HG03175 (cell line): ENCODE results near the gene RASA3.
"Not testable (repeated sequence)": the region's sequence is repeated elsewhere in the genome, so short reads cannot be mapped to it uniquely, and the experiment has no call there.

Experiments
- ATAC-seq: cut with Tn5 transposase; IDR thresholded peaks from one replicate; pipeline ENCODE4 v1.9.1; 2021; ENCODE audit warnings: mild to moderate bottlenecking, moderate library complexity; ENCODE audit not compliant: unreplicated experiment

RASA3 gene

DNA sequence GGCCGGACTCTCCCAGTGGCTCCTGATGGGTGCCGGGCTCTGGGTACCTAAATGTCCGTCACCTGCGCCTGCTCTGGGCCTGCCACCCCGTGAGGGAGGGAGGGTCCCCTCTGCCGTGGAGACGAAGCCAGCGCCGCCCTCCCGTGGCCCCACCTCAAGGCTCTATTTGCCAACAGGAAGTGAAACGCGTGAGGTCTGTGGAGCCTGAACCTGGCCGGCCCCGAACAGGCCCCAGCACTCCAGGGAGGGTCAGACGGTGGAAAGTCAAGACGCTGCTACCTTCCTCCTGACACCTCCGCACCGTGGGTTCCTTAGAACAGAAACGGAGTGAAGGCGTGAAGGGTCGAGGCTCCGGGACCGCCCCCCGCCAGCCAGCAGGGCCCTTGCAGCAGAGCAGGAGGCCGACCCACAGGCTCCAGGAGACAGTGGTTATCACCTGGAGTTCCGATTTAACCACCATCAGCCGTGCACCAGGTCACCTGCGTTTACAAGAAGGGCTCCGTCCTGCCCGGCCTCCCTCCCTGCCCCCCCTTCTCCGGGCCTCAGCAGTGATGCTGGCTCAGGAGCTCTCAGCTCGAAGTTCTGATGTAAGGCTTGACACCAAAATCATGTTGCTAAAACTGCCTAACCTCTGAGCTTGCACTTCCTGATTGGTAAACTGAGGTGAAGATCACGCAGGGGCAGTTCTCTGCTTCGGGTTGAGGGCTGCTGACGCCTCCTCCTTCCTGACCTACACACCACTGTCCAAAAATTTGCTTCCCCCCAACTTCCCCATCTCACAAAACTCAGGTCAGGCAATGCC lies 107.6 kb downstream of the RASA3 start:
- ATAC-seq = peak; percentile 77

- ATAC-seq = no peak
These were observed 108.5 kb downstream of the RASA3 start for GRCh38 chr13:114023716-114024602.

GRCh38 chr13:114022876-114023275 lies 109.5 kb downstream of the RASA3 start:
- ATAC-seq = no peak

DNA sequence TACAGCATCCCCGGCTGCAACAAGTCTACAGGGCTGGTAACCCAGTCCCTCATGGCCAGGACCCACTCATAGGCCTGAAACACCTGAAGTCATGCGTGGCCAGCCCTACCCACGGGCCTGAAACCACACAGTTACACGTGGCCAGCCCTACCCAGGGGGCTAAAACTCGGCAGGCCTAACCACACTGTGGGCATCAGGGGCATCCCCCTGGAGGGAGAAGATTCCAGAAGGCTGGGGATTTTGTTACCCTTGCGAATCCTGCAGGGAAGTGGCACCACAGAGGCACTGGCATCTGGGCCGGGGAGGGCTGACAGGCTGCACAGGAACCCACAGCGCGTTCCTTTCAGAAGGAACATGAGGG lies 110.1 kb downstream of the RASA3 start:
- no peak for ATAC-seq

- no peak for ATAC-seq
These were observed 110.7 kb downstream of the RASA3 start for GRCh38 chr13:114021464-114022308.

- no peak for ATAC-seq
These were observed 111.5 kb downstream of the RASA3 start for GRCh38 chr13:114020750-114021463.

- ATAC-seq = not testable (repeated sequence)
These were observed 112.3 kb downstream of the RASA3 start for GRCh38 chr13:114020134-114020533.

- ATAC-seq = no peak
These were observed 113.1 kb downstream of the RASA3 start for GRCh38 chr13:114019367-114019766.

- ATAC-seq = no peak
These were observed 113.9 kb downstream of the RASA3 start for GRCh38 chr13:114018461-114019055.

DNA sequence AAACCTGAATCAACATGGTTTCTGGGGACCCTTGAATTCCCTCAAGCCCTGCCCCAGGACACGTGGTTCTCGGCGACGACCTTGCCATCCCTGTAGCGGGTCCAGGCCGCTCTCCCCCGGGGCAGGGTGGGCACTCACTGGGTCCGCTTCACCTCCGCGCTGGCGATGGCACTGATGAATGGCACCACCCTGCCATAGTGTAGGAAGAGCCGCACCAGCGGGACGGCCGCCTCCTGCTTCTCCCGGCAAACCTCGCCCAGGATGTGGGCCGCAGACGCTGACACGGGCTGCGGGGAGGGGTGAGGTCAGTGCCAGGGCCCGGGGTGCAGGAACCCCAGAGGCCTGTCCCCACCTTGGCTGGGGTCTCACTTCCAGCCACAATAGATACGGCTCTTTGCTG lies 114.5 kb downstream of the RASA3 start:
- ATAC-seq = no peak

DNA sequence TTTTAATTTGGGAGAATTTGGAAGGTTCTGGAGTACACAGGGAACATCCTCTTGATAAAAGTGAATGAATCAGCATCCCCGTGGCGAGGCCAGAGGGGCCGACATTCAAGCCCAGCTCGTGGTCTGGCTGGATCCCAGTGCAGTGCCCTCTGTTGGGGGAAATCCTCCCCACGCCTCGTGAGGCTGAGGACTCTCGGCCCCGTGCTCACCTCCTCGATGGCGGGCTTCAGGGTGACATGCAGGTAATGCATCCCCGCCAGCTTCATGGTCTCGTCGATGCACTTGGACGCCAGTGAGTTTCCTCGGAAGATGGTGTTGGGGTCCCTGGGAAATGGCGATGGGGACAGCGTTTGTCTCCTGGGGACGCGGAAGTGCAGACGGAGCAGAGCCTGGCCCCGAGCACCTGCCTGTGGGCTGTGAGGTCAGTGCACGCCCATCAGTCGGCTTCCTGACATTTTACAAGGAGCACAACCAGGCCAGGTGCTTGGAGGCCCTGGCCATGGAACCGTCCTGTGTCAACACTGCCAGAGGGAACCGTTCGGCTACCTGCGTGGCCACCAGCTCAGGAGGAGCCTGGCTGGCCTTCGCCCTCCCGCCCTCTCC lies 115.3 kb downstream of the RASA3 start:
- ATAC-seq = no peak

- ATAC-seq = no peak
These were observed 115.9 kb downstream of the RASA3 start for GRCh38 chr13:114016321-114017027.

GRCh38 chr13:114015969-114016295 lies 116.5 kb downstream of the RASA3 start:
- ATAC-seq = no peak

DNA sequence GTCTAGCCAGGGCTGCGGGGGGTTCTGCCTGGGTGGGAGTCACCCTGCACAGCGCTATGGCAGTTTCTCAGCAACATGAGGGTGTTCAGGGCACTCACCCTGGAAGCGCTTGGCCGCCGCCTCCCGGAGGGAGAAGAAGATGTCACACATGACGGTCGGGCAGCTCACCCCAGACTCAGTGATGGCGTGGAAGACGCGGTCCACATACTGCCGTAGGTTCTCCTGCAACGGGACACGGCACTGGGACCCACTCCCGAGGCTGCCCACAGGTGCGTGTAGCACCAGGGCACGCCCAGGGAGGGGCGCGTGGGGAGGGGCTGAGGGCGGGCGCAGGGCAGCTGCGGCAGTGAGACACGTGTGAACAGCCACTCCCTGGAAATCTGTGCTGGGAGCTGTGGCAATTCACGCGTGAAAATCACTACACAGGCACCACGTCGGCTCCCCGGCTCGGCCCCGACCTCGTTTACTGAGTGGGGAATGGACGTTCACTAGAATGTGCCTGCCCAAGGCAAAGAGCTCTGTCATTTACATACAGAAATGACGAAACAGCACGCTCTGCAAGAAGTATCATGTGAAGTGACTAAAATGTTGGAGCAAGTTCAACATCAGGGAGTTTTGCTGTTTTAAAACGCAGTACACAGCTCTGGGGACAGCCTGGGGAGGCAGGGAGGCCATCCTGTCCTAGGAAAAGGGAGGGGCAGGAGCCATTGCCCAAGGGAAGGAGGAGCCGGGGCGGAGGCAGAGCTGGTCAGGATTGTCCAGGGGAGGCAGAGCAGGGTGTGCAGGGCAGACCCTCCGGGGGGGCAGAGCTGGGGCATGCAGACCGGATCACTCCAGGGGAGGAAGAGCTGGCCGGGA lies 117.1 kb downstream of the RASA3 start:
- no peak for ATAC-seq

- no peak for ATAC-seq
These were observed 118.3 kb downstream of the RASA3 start for GRCh38 chr13:114013952-114014629.

GRCh38 chr13:114013336-114013735 lies 119.1 kb downstream of the RASA3 start:
- ATAC-seq = no peak

GRCh38 chr13:114012921-114013320 lies 119.5 kb downstream of the RASA3 start:
- ATAC-seq = no peak

DNA sequence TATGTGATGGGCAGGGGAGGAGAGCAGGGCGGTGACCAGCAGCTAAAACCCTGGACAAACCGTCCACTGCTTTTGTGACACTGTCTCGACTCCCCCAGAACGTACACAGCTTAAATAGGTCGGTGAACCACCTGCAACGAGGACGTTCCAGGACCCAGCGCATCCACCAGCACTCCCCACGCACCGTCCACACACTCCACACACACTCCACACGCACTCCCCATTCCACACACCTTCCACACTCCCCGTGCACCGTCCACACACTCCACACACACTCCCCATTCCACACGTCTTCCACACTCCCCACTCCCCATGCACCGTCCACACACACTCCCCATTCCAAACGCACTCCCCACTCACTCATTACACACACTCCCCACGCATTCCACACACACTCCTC lies 120.3 kb downstream of the RASA3 start:
- no peak for ATAC-seq
